Spleen (tissue), 11 donors: ENCODE measurements around the gene ZBTB48. TPM values are rescaled to one million over a fixed set of nuclear protein-coding genes. Genes with fewer than 3 reads are reported as not detected.

Source experiments
- DNase-seq: peaks from one replicate; pipeline ENCODE4 v3.0.0-alpha.2; 2020
- H3K27ac ChIP-seq, 8 donors: fragments of 200-600 bp; sonication (generic) in 7 of 8; 1 replicate in 4 of 8; 2 replicates in 4 of 8; pipeline versions ENCODE4 v1.5.0 to v1.8.0; 2016 to 2021; ENCODE audit warnings: inconsistent platforms in 4 of 8, mild to moderate bottlenecking in 4 of 8, moderate library complexity in 1 of 8
- H3K27me3 ChIP-seq, 7 donors: fragments of 200-600 bp; sonication (generic) in 6 of 7; replicated peaks in 1 of 7; 1 replicate in 4 of 7; 2 replicates in 3 of 7; pipeline versions ENCODE4 v1.5.0 to v1.8.0; 2016 to 2021; ENCODE audit warnings: inconsistent platforms in 3 of 7, mild to moderate bottlenecking in 1 of 7
- H3K36me3 ChIP-seq, 6 donors: fragments of 200-600 bp; sonication (generic) in 5 of 6; 1 replicate in 4 of 6; 2 replicates in 2 of 6; pipeline versions ENCODE4 v1.5.0 to v1.8.0; 2016 to 2021; ENCODE audit warnings: inconsistent platforms in 2 of 6
- H3K4me1 ChIP-seq, 6 donors: fragments of 200-600 bp; sonication (generic) in 5 of 6; 1 replicate in 3 of 6; 2 replicates in 3 of 6; pipeline versions ENCODE4 v1.5.0 to v1.8.0; 2016 to 2021; ENCODE audit warnings: inconsistent platforms in 3 of 6
- H3K4me3 ChIP-seq, 8 donors: fragments of 200-600 bp; sonication (generic) in 7 of 8; 1 replicate in 4 of 8; 2 replicates in 4 of 8; pipeline versions ENCODE4 v1.5.0 to v1.8.0; 2016 to 2021; ENCODE audit warnings: inconsistent platforms in 4 of 8, mild to moderate bottlenecking in 4 of 8, moderate library complexity in 2 of 8
- H3K9me3 ChIP-seq, 8 donors: fragments of 200-600 bp; sonication (generic) in 7 of 8; 1 replicate in 4 of 8; 2 replicates in 4 of 8; pipeline versions ENCODE4 v1.5.0 to v1.8.0; 2016 to 2021; ENCODE audit warnings: inconsistent platforms in 4 of 8
- CTCF ChIP-seq, 11 experiments: fragments of 200-600 bp in 7 of 11; fragments of 450-650 bp in 4 of 11; sonication (generic) in 4 of 11; IDR thresholded peaks in 8 of 11; conservative IDR thresholded peaks in 3 of 11; 1 replicate in 7 of 11; 2 replicates in 4 of 11; pipeline versions ENCODE4 v1.4.0 to v1.8.0; 2016 to 2021; ENCODE audit warnings: antibody characterized with exemption in 11 of 11, inconsistent platforms in 4 of 11, mild to moderate bottlenecking in 1 of 11
- POLR2A ChIP-seq, 3 donors: fragments of 450-650 bp; IDR thresholded peaks; one replicate each; pipeline ENCODE4 v1.5.1; 2017; ENCODE audit warnings: antibody characterized with exemption in 3 of 3, mild to moderate bottlenecking in 1 of 3
- POLR2AphosphoS5 ChIP-seq, 3 donors: sonication (generic); formaldehyde crosslinking; IDR thresholded peaks; one replicate each; pipeline ENCODE4 v1.5.1; 2017; ENCODE audit warnings: antibody characterized with exemption in 3 of 3
- WGBS, 5 donors: extraction: QIAGEN DNeasy Blood & Tissue Kit in 3 of 5; methylation state at CpG; one replicate each; pipeline versions ENCODE4 v1.1.5 to v1.1.7; 2013 to 2018; 5-methylcytosine and 5-hydroxymethylcytosine counted together
- intact Hi-C: fragments of 100-400 bp; cut with DNase I; formaldehyde crosslinking; loops from one replicate; pipeline ENCODE4 v1.15.0; 2023; ENCODE audit warnings: low total_unique reads
- polyA plus RNA-seq, 3 donors: library from polyadenylated mRNA; stranded (reverse); fragments of 200-250 nt; gene quantifications; one replicate each; pipeline ENCODE4 v1.2.1, GENCODE V29; 2013
- total RNA-seq, 7 donors: library from RNA; depleted of rRNA in 3 of 7; stranded (reverse); fragments of >200 nt in 3 of 7; fragmentation: NEBNext Ultra II Directional in 4 of 7; extraction: Animal tissue kit (Norgen Biotek cat#: 25700) in 4 of 7; gene quantifications; one replicate each; pipeline versions ENCODE4 v1.1.0 to v1.2.1, GENCODE V29; 2016 to 2021
- donor health status: healthy with polysubstance abuse.
- donor health status: DM: no; HTN: no; CAD: no; lungs with moderate emphysema.
- donor health status: DM: no; HTN: no; CAD: no.
- donor health status: Bipolar disorder and iron deficiency.
- donor health status: healthy.
- donor health status: DM: no; HTN: no; CAD: no.
- donor health status: DM: yes; HTN: yes; CAD: no.

The ZBTB48 gene
- total and polyA plus RNA-seq, 10 donors: 23.5 to 131 (median 52.2) TPM

- TF ChIP-seq POLR2AphosphoS5 (IDR thresholded peaks at IDR 0.05) (no peak), POLR2A (IDR thresholded peaks at IDR 0.05) (no peak), CTCF (IDR thresholded peaks at IDR 0.05 in 8 of 11, conservative IDR thresholded peaks at IDR 0.05 in 3 of 11) (no peak)
- 89 to 94% (median 93%) methylated on average over 41 of the region's 41 CpGs for WGBS, 5 donors
- H3K4me3 ChIP-seq: no peak overlapping the region
- no peak overlapping the region for H3K27ac ChIP-seq
- H3K36me3 ChIP-seq: peaks cover 0 to 71% (median 35%) of the 10 kb centered on the region in 6 donors
- H3K9me3 ChIP-seq: no peaks in the 10 kb centered on the region
- intact Hi-C loops: loop anchor here (10.0 kb wide), 1 partner anchor 47 kb away; the partner anchor contains the start of gene ZBTB48
- no peak for DNase-seq
- H3K27me3 ChIP-seq: no peaks in the 10 kb centered on the region
- peaks cover 10 to 30% (median 22%) of the 10 kb centered on the region in 6 donors for H3K4me1 ChIP-seq
Observed at GRCh38 chr1:6621429-6622391, 41.9 kb downstream of the ZBTB48 start.

GRCh38 chr1:6622396-6623152 is 42.8 kb downstream of the ZBTB48 start:
- WGBS, 5 donors: 90 to 93% (median 91%) methylated on average over 10 of the region's 10 CpGs
- H3K27ac ChIP-seq: no peak overlapping the region
- no peak overlapping the region for H3K4me3 ChIP-seq
- H3K36me3 ChIP-seq: peaks cover 0 to 71% (median 35%) of the 10 kb centered on the region in 6 donors
- peaks cover 11 to 32% (median 28%) of the 10 kb centered on the region in 6 donors for H3K4me1 ChIP-seq
- H3K9me3 ChIP-seq: no peaks in the 10 kb centered on the region
- no peak for TF ChIP-seq POLR2AphosphoS5 (IDR thresholded peaks at IDR 0.05)
- TF ChIP-seq CTCF (IDR thresholded peaks at IDR 0.05 in 8 of 11, conservative IDR thresholded peaks at IDR 0.05 in 3 of 11): no peak
- no peak for TF ChIP-seq POLR2A (IDR thresholded peaks at IDR 0.05)
- no peak for DNase-seq
- intact Hi-C loops: loop anchor here (10.0 kb wide), 1 partner anchor 48 kb away; the partner anchor contains the start of gene ZBTB48
- H3K27me3 ChIP-seq: no peaks in the 10 kb centered on the region

GRCh38 chr1:6623269-6623965 is 43.6 kb downstream of the ZBTB48 start:
- H3K4me3 ChIP-seq: no peak overlapping the region
- H3K4me1 ChIP-seq: peaks cover 11 to 39% (median 32%) of the 10 kb centered on the region in 6 donors
- no peaks in the 10 kb centered on the region for H3K9me3 ChIP-seq
- intact Hi-C loops: loop anchor here (10.0 kb wide), 1 partner anchor 49 kb away; the partner anchor contains the start of gene ZBTB48
- peaks cover 0 to 71% (median 39%) of the 10 kb centered on the region in 6 donors for H3K36me3 ChIP-seq
- no peaks in the 10 kb centered on the region for H3K27me3 ChIP-seq
- no peak for DNase-seq
- TF ChIP-seq POLR2A (IDR thresholded peaks at IDR 0.05): no peak
- no peak for TF ChIP-seq CTCF (IDR thresholded peaks at IDR 0.05 in 8 of 11, conservative IDR thresholded peaks at IDR 0.05 in 3 of 11)
- no peak for TF ChIP-seq POLR2AphosphoS5 (IDR thresholded peaks at IDR 0.05)
- H3K27ac ChIP-seq: no peak overlapping the region
- 82 to 89% (median 89%) methylated on average over 14 of the region's 14 CpGs for WGBS, 5 donors
